ENCODE data around the gene C22orf39.

Gene C22orf39

DNA sequence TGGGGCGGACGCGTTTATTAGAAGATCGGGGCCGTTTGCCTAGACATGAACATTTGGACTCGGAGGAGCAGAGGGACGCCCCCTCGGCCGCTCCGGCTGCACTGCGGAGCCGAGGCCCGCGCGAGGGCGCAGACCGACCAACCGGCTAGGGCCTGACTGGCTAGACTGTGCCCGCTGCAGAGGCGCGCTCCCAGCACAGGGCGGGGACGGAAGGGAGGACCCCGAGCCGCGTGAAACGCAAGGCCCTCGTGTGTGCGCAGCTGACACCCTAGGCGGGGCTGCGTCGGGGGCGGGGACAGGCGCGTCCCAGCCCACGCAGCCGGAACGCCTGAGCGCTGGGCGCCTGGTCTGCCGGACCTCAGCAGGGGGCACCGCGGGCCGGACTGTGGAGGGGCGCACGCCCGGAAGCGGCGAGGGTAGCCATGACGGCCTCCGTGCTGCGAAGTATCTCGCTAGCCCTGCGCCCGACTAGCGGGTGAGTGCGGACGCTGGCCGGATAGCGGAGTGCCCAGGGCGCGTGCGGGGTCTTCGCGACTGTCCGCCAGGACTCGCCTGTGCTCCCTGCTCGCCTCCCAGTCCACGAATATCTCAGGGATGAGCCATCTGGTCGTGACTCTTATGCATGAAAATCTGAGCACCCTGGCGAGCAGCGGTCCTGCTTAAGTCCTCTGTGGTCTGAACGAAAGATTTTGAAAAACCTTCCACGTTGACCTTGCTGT lies 15.2 kb downstream of the C22orf39 start, which contains the start of gene MRPL40:
TSS of gene MRPL40 (plus strand) at position 413 of the 719 bp plus-strand sequence. CDS start at position 423, 10 bp downstream.
- peak; percentile 97 for DNase-seq (ENCODE audit: low spot score)
- in situ Hi-C loops (cut with MboI; ENCODE audit: low sequenced_read_pairs, unreplicated experiment): no loop called here
- no peak for TF ChIP-seq CTCF (IDR thresholded peaks at IDR 0.05; ENCODE audit: borderline replicate concordance, control extremely low read depth, extremely low read depth, insufficient read depth, missing control alignments)

- peak; percentile 85 for DNase-seq (ENCODE audit: low spot score)
- in situ Hi-C loops (cut with MboI; ENCODE audit: low sequenced_read_pairs, unreplicated experiment): no loop called here
- no peak for TF ChIP-seq CTCF (IDR thresholded peaks at IDR 0.05; ENCODE audit: borderline replicate concordance, control extremely low read depth, extremely low read depth, insufficient read depth, missing control alignments)
Observed at GRCh38 chr22:19431649-19432132, 15.8 kb downstream of the C22orf39 start, which contains the start of gene HIRA. Gene HIRA (minus strand): TSS chr22:19431733. CDS start chr22:19431476, 257 bp downstream.

GRCh38 chr22:19430890-19431541 lies 16.5 kb downstream of the C22orf39 start:
- peak; percentile 41 for DNase-seq (ENCODE audit: low spot score)
- in situ Hi-C loops (cut with MboI; ENCODE audit: low sequenced_read_pairs, unreplicated experiment): no loop called here
- no peak for TF ChIP-seq CTCF (IDR thresholded peaks at IDR 0.05; ENCODE audit: borderline replicate concordance, control extremely low read depth, extremely low read depth, insufficient read depth, missing control alignments)

- TF ChIP-seq CTCF (IDR thresholded peaks at IDR 0.05; ENCODE audit: borderline replicate concordance, control extremely low read depth, extremely low read depth, insufficient read depth, missing control alignments): no peak
- DNase-seq (ENCODE audit: low spot score): peak; percentile 41
Observed at GRCh38 chr22:19429950-19430889, 17.3 kb downstream of the C22orf39 start.

GRCh38 chr22:19424186-19424500 lies 23.4 kb downstream of the C22orf39 start:
- in situ Hi-C loops (cut with MboI; ENCODE audit: low sequenced_read_pairs, unreplicated experiment): no loop called here

More at GRCh38 chr22:19429950-19430889, 17.3 kb downstream of the C22orf39 start:
- in situ Hi-C loops (cut with MboI; ENCODE audit: low sequenced_read_pairs, unreplicated experiment): no loop called here

More at GRCh38 chr22:19424186-19424500, 23.4 kb downstream of the C22orf39 start:
- DNase-seq (ENCODE audit: low spot score): no peak
- no peak for TF ChIP-seq CTCF (IDR thresholded peaks at IDR 0.05; ENCODE audit: borderline replicate concordance, control extremely low read depth, extremely low read depth, insufficient read depth, missing control alignments)
